ENCODE results near the gene WWOX.

WWOX gene

DNA sequence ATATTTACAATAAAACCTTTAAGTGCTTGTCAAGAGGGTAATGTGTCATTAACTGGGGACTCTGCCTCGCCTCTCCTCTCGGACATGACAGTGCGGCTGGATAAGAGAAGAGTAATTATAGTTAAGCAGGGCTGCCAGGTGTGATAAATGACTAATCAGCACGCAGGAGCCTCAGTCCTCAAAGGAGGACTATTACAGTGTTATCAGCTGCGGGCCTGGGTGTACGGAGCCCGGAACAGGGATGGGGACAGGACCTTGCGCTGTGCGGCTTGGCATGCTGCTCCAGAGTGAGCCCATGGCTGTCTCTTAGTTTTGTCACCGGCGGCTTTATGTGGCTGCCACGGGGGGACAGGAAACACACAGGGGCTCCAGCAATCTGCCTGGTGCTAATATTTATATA, 893.9 kb downstream of the WWOX start:
- DNase-seq (ENCODE audit: insufficient read length, low spot score) (no peak), FAIRE-seq (no peak)
- no peak for TF ChIP-seq CTCF (IDR thresholded peaks at IDR 0.05; ENCODE audit: insufficient read depth, missing control alignments)

DNA sequence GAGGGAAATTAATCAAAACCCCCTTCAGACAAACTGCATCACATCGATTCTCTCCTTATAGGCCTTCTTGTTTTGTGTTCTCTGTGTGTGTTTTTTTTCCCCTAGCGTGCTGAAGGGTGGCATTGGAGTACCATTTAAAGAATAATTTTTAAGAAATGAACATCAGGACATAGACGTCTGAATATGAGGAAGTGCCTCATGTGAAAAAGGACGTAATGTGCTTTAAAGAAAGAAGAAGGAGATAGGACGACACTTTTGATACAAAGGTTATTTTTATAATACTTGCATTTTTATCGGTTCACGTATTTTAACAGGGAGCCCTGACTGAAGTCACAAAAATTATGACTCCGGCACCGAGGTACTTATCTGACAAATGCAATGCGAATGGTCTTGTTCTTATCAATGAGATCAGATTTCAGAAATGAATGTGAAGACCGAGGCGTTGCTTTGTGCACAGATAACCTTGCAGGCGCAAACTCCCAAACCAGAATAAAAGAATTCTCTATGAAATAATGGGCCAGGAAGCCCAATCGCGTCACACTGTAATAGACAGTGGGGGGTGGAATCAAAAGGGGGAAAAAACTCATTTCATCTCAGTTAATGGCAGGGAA, 894.8 kb downstream of the WWOX start:
- no peak for FAIRE-seq
- no peak for DNase-seq (ENCODE audit: insufficient read length, low spot score)
- TF ChIP-seq CTCF (IDR thresholded peaks at IDR 0.05; ENCODE audit: insufficient read depth, missing control alignments) = no peak

DNA sequence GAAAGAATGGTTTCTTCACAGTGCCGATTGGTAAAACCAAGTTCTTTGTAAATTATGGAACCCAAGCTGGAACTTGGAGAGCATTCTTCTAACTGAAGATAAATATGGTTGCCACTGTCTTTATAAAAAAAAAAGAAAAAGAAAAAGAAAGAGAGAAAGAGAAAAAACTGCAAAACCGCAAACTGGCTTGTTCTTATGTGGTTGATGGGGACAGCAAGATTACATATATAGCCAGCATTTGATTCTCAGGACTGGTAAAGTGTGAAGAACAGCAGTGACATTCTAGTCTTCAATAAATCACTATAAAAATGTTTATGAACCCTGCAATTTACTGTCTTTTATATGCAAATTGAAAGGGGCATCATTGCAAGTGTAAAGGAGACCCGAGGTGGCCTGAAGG, 896.0 kb downstream of the WWOX start:
- FAIRE-seq = no peak
- no peak for DNase-seq (ENCODE audit: insufficient read length, low spot score)
- no peak for TF ChIP-seq CTCF (IDR thresholded peaks at IDR 0.05; ENCODE audit: insufficient read depth, missing control alignments)

DNA sequence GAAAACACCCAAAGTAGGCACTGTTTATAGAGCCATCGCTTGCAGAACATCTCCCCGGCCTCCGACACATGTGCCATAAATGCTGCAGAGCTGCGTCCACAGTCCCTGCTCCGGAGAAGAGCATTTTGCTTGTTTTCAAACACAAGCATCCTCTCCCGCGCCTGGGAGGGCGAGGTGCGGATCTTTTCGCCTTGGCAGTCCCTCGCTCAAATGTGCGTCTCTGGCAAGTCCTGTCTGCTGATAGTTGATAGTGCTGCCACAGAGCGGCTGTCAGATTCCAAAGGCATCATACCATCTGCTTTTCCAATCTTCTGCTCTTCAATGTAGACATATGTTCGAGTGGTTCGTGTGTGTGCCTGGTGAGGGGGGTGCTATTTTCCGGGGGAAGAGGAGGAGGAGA, 897.3 kb downstream of the WWOX start:
- TF ChIP-seq CTCF (IDR thresholded peaks at IDR 0.05; ENCODE audit: insufficient read depth, missing control alignments) = no peak
- FAIRE-seq (no peak), DNase-seq (ENCODE audit: insufficient read length, low spot score) (no peak)

GRCh38 chr16:78998879-78999278, 899.4 kb downstream of the WWOX start:
- no peak for FAIRE-seq
- DNase-seq (ENCODE audit: insufficient read length, low spot score) = no peak
- no peak for TF ChIP-seq CTCF (IDR thresholded peaks at IDR 0.05; ENCODE audit: insufficient read depth, missing control alignments)

GRCh38 chr16:79001156-79001967, 901.9 kb downstream of the WWOX start:
- no peak for FAIRE-seq

More at GRCh38 chr16:79001156-79001967, 901.9 kb downstream of the WWOX start:
- DNase-seq (ENCODE audit: insufficient read length, low spot score) = no peak
- TF ChIP-seq CTCF (IDR thresholded peaks at IDR 0.05; ENCODE audit: insufficient read depth, missing control alignments) = no peak
